Femur (tissue), 1 donor: ENCODE data around the gene CDH5.

Experiments used
- DNase-seq: peaks from one replicate; pipeline ENCODE4 v3.0.0-alpha.2; 2017

Gene CDH5

DNA sequence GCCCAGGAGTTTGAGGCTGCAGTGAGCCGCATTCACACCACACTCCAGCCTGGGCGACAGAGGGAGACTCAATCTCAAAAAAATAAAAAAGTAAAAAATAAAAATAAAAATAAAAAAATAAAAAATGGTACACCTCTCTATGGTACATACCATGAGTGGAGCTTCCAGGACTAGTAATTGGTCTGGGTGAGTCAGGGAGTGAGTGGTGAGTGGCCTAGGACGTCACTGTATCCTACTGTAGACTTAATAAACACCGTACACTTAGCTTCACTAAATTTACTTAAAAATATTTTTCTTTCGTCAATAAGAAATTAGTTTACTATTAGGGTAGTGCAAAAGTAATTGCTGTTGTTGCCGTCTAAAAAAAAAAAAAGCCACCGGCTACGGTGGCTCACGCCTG is 9.0 kb downstream of the CDH5 start:
- DNase-seq, result no peak

DNA sequence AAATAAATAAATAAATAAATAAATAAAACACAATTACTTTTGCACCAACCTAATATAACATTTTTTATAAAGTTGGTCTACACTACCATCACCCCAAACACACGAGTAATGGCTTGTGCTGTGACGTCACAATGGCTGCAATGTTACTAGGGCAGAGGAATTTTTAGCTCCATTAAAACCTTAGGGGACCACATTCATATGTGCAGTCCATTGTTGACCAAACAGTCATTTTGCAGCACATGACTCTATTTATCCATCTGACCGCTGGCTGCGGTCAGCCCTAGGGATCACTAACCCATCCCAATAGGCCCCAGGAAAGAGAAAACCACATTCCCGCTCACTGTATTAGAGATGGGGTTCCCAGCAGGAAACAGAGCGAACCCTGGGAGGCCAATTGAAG is 9.6 kb downstream of the CDH5 start:
- DNase-seq, result no peak

DNA sequence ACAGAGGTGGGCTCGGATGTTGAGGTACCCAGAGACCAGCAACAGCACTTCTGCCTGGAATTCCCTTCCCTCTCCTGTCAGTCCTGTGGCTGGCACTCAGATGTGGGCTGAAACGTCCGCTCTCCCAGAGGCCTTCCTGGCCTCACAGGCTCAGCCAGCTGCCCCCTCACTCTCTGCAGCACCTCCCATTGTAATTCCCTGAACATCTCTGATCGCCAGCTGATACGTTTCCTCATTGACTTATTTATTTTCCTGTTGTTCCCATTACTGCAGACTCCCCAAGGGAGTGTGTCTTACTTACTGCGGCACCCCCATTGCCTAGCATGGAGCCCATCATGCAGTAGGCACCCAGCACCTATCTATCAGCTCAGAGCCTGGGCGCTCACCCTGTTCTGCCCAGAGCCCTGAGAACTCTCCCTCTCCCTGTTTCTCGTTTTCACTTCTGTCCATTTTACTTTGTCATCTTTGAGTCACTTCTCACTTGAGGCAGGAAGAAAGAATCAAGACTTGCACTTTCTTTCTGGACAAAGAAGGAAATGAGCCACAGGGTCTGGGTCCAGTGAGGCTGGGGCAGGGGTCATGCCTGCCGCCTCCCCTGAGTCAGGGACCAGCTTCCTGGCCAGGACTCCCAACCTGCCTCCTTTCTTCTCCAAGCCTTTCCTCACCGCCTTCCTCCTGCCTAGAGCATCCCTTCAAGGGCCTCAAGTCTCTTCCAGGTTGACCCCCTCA is 10.2 kb downstream of the CDH5 start:
- DNase-seq, result no peak

DNA sequence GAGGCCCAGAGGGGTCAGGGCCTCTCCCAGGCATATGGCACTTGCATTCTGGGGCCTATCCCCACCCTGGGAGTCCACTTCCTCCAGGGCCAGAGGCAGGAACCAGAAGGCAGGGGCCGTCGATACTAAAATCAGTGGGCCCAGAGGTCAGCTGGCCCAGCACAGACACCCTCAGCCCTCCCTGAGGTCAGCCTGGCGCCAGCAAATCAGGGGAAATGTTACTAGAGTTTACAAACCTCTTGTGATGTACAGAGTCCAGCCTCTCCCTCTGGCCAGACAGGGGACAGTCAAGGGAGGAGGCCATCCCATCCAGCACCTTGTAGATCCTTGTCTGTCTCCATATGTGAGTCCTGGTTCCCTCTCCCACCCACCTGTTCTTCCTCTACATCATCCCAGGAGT is 10.8 kb downstream of the CDH5 start:
- DNase-seq, result no peak

DNA sequence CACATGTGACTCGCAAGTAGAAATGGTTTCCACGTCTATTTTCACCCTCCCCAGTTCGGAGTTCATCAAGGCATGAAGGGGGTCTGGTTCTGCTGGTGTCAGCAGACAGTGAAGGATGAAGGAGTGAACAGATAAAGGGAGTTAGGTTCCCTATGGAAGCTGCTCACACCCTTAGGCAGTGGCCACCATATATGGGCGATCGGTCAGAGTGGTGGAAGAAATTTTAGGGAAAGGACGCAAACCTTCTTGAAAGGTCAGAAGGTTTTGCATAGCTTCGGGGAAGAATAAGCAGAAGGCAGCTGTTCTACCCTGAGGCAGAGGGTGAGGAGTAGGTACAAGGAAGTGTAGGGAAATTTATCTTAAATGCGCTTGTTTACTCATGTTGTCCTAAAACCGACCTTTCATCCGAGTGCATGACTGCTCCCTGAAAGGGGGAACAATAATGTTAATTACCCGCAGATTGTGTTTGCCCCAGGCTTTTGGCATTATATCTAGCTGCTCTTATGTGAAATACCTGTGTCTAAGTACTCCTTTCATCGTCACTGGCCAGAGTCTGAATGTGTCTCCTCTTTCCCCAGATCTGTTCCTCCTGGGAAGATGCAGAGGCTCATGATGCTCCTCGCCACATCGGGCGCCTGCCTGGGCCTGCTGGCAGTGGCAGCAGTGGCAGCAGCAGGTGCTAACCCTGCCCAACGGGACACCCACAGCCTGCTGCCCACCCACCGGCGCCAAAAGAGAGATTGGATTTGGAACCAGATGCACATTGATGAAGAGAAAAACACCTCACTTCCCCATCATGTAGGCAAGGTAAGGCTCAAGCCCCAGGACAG is 12.5 kb downstream of the CDH5 start:
- DNase-seq, result no peak

DNA sequence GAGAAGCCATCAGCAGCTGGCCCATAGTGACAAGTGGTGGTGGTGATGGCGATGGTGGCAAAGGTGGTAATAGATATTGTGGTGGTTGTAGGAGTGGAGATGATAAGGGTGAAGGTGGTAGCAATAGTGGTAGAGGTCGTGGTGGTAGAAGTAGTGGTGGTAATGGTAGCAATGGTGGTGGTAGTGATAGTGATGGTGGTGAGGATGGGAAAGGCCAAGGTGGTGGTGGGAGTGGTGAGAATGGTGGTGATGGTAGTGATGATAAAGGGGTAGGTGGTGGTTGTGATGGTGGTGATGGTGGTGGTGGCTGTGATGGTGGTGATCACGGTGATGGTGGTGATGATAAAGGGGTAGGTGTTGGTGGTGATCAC is 13.1 kb downstream of the CDH5 start:
- DNase-seq, result no peak

DNA sequence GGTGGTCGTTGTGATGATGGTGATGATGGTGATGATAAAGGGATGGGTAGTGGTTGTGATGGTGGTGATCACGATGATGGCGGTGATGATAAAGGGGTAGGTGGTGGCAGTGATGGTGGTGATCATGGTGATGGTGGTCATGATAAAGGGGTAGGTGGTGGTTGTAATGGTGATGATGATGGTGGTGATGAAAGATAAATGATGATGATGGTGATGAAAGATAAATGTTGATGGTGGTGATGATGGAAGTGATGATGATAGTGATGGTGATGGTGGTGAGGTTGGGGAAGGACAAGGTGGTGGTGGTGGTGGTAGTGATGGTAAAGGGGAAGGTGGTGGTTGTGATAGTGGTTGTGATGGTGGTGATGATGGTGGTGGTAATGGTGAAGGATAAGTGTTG is 13.9 kb downstream of the CDH5 start:
- no peak for DNase-seq

DNA sequence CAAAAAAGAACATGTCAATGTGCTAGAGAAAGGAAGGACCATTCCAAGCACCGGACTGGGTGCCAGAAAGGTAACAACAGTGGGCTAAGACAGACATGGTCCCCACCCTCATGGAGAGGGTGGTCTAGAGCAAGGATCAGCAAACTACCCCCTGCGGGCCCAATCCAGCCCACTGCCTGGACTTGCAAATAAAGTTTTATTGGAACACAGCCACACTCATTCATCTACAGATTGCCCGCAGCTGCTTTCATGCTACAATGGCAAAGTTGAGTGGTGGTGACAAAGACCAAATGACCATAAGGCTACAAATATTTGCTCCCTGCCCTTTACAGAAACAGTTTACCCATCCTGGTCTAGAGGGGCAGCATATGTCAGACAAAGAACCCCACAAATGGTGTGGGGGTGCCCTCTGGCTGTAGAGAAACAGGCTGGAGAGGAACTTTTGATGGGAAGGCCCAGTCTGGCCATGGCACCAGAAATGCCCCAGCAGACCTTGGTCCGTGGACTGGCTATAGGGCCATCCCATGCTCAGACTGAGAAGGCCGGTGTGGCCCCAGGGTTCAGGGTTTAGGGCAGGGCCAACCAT is 15.2 kb downstream of the CDH5 start:
- DNase-seq, result no peak

DNA sequence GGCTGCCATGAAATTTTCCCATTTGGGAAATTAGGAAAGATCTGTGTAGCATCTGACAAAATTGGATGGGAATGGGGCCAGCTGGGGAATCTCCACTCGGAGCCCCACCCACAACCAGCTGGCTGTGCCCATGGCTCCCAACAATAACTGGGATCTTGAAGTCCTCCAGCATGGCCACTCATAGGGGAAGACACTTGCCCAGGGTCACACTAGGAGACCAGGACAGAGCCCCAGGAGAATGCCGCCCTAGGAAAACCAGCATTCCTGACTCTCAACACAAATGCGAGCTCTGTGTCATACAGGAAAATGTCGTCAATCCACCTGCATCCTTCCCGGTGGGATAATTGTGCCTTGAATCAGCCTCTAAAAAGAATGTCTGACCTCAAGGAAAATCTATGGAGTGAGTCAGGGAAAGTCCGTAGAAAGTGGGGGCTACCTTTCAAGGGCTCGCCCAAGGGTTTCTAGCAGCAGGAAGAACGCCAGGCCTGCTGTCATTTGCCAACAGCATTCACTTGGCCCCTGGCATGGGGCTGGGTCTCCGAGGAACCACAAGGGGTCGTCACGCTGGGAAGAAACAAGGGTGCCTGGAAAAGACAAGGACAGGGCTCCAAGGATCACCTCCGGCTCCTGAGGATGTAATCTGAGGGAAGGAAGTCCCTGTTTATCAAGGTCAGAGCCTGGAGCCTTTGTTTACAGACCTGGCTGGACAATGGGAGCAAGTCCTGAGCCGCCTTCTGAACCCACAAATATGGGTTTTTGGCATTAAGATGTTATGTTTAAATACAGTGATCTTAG is 15.9 kb downstream of the CDH5 start:
- DNase-seq, result no peak

DNA sequence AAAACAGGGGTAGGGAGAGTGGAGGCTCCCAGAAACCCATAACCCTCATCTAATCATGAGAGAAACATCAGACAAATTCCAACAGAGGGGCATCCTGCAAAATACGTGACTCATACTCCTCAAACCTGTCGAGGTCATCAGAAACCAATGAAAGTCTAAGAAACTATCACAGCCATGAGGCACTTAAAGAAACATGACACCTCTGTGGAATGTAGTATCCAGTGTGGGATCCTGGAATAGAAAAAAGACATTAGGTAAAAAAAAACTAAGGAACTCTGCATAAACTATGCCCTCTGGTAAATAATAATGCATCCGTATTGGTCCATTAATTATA is 16.4 kb downstream of the CDH5 start:
- no peak for DNase-seq

DNA sequence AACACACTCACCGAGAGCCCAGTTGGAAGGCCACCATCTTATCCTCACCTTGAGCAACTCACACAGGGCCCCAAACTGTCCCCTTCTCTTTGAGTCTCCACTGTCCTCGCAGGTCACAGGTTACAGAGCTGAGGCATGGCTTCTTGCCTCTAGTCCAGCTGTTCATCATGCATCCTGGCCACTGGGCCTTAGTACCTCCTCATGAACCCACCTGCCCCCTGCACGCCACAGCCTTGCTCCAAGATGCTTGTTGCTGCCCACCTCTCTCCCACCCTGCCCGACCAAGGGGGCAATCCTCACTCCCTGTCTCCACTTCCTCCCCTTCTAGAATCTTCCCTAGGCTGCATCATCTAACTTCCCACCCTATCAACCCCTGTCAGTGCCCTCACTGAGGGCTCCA is 17.1 kb downstream of the CDH5 start:
- no peak for DNase-seq

DNA sequence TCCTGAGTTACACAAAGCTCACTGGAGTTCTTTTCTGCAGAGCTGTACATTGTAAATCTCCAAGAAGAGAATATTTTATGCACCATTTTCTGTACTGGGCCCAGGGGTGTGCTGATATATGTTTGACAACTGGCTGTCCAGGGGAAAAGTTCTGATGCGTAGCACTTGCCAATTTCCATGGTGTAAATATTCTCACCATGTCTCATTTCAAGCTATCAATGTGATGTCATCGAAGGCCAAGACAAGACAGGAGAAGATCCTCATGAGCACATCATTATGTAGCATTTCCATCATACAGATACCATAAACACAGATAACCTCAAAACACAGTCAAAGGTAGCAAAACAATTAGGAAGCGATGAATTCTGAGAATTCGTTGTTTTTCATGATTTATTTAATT is 18.9 kb downstream of the CDH5 start:
- DNase-seq, result no peak

DNA sequence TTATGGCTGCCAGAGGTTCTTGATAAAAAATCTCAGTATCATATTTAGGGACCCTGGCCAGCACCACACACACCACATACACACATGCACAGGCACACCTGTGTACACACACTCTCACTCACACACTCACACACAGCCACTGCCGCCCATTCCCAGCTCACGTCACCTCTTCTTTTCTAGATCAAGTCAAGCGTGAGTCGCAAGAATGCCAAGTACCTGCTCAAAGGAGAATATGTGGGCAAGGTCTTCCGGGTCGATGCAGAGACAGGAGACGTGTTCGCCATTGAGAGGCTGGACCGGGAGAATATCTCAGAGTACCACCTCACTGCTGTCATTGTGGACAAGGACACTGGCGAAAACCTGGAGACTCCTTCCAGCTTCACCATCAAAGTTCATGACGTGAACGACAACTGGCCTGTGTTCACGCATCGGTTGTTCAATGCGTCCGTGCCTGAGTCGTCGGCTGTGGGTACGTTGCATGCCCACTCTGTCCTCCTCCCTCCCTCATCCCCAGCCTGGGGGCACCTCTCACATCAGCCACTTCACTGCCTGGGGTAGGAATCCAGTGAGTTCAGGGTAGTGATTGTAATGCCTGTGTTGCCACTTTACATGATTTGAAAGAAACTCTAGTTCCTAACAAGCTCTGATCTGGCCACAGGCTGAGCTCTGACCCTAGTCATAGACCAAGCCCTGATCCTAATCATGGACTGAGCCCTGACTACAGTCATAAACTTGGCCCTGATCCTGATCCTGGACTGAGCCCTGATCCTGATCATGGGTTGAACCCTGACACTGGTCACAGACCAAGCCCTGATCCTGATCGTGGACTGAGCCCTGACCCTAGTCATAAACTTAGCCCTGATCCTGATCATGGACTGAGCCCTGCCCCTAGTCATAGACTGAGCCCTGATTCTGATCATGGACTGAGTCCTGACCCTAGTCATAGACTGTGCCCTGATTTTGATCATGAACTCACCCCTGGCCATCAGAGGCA is 20.4 kb downstream of the CDH5 start:
- DNase-seq, result no peak

DNA sequence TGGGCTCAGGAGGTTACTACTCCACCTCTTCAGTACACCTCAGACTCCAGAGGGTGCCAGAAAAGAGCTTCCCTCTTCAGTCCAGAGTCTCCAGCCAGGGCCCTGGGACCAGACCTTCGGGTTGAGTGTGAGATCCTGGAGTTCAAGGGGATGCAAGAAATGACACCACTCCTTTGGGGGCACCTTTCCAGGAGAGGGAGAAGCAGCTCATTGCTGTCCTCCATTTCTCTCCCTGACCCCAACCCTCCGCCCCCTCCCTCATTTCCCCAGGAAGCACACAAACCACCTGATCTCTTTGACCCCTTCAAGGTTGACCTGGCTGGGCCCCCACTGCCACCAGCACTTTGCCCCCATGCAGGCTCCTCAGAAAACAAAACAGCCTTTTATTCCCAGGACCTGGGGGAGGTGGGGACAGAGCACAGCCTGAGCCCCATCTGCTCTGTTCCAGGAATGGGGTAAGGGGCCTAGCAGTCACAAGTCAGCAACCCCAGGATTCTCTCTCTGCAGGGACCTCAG is 21.4 kb downstream of the CDH5 start:
- DNase-seq, result no peak

DNA sequence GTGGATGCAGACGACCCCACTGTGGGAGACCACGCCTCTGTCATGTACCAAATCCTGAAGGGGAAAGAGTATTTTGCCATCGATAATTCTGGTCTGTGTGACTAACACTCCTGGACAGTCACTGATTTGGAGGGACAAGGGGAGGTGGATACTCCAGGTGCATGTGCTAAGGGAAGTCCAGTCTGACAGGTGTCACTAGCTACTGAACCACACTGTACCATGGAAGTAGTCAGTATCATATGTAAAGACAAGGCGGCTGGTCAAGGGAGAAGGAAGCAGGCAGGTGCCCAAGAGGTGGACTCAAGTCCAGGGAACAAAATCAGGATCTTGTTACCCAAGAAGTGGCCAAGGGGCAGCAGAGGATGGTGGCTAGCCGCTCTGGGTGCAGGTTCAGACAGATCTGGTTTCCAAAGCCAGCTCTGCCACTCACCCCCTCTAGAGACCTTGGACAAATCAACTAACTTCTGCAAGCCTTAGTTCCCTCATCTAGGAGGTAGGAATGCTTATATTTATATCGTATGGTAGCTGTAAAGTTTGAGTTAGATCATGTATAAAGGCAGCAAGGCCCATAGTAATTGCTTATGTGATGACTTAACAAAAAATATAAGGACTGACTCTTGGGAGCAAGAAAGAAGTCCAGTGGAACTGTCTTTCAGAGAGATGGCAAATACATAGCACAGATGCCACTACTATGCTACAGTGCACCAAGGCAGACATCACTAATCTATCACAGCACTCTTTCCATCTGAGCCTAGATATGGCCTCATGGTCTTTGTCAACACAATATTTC is 22.1 kb downstream of the CDH5 start:
- no peak for DNase-seq

DNA sequence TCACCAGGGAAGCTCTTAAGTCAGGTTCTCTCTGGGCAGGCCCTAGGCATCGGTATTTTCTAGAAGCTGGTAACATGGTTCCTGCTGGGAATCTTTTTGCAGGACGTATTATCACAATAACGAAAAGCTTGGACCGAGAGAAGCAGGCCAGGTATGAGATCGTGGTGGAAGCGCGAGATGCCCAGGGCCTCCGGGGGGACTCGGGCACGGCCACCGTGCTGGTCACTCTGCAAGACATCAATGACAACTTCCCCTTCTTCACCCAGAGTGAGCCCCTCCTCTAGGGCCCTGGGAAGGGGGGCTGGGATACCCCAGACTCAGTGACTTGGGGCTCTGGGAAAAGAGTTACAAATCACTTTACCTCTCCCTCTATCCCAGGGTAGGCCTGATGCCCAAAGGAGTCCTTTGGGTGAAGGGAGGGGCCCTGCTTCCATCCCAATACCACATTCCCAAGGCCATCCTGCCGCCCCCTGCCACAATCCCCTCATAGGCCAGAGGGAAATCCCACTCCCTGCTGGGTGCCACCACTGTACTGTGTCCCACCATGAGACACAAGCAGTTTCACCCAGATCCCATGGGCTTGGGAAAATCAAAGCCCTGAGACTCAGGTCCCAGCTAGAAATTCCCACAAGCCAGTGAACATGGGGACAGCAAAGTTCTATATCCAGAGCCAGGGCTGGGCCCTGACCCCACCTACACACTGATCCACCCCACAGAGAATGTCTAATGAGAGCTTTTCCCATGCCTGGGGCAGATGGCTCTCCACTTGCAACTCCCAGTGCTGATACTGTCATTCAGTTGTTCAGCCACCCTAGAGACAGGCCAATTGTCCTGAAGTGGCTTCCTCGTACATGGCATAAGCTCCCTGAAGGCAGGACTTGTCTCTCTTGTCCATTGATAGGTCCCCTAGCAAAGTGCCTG is 23.0 kb downstream of the CDH5 start:
- no peak for DNase-seq

DNA sequence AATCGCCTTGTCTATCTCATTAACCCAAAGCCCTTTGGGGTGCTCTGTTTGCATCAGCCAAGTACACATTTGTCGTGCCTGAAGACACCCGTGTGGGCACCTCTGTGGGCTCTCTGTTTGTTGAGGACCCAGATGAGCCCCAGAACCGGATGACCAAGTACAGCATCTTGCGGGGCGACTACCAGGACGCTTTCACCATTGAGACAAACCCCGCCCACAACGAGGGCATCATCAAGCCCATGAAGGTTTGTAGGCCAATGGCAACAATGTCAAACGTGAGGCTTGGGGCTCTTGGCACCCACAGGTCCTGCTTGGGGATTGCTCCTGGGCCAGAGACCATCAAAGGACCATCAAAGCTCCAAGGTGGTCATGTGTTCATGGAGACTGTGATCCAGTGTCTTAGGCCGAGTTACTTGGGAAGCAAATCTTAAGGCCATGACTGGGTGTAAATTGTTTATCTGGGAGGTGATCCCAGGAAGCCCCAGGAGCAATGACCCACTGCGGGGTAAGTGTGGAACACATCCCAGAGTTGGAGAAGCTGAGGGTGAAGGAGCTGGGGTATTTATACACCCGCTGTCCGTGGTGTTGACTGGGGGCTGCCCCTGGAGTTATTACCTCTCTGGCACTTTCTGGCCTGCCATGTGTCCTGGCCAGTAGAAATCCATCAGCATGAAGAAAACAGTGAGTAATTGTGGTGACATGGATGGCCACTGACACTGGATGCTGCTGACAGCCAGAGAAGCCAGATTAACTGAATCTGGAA is 24.0 kb downstream of the CDH5 start:
- no peak for DNase-seq

DNA sequence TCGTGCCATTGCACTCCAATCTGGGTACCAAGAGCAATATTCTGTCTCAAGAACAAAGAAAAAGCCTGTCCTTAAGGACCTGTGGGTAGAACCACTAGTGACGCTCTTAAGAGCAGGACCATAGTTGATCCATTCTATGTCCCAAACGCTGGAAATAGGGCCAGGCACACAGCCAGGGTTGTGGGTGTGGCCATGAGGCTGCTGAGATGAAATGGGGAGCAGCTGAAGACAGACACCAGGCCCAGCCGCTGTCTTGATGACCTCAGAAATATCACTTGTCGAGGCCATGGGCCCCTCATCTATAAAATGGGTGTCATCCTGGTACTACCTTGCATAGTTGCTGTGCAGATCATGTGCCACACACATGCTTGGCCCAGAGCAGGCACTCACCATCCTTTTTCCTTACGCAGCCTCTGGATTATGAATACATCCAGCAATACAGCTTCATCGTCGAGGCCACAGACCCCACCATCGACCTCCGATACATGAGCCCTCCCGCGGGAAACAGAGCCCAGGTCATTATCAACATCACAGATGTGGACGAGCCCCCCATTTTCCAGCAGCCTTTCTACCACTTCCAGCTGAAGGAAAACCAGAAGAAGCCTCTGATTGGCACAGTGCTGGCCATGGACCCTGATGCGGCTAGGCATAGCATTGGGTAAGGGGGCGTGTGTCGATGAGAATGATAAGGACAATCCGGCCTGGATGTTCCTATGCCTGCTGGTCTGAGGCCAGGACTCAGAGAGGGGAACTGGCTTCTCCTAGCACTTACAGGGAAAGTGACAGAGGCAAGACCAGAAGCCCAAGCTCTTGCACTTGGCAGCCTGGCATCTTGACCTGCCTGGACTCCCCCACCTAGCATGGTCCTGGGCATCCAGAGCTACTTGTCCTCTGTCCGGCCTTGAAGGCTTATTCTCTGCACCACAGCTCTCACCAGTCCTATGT is 25.5 kb downstream of the CDH5 start:
- no peak for DNase-seq
